SK-MEL-5 (cell line): ENCODE measurements around the gene GPRC5A. TPM values are rescaled to one million over a fixed set of nuclear protein-coding genes. Genes with fewer than 3 reads are reported as not detected.

Experiments used
- DNase-seq: peaks from one replicate; pipeline ENCODE4 v3.0.0-alpha.2; 2016; ENCODE audit warnings: low read depth, low spot score
- in situ Hi-C: cut with HindIII; loops from 2 replicates; pipeline ENCODE4 v1.10.0; 2016; ENCODE audit warnings: low sequenced_read_pairs, high pct_unique_total_duplicates, low pct_unique_long_range_greater_than_20kb
- total RNA-seq: library from RNA; depleted of rRNA; stranded (reverse); fragments of >200 nt; shearing (Covaris generic); gene quantifications from 2 replicates; pipeline ENCODE4 v1.2.3, GENCODE V29; 2014

Gene GPRC5A
- total RNA-seq, 1 experiment from 2014 or later, result 17.6 TPM

DNA sequence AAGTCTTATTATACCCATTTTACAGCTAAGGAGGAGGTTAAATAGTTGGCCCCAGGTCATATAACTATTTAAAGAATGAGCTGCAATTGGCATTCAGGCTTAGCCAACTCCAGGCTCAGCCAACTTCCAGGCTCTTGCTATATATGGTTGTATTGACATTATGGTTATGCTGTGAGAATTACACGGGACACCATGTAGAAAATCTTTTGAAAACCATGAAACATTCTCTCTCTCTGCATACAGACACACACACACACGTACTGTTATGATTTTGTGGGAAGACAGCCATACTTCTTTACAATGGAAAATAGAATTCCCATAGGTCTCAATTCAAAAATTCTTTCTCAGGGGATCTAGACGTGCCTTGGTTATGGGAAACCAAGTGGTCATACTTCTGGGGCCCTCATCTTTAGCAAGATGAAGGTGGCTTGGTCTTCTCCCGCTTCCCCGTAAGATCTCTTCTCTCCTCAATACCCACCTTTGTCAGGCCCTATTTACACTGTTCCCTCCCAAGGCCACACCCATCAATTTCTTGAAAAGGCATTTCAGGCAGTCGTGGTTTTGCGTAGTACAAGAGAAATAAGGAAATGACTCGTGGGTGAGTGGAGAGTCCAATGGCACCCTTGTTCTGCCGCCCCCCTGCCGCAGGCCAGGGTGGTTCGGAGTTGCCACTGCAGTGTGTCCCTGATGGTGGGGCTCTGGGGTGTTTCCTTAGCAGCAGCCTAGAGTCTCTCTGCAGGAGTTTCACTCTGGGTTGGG, 10.0 kb upstream of the GPRC5A start:
- in situ Hi-C loops, result no loop called here
- peak; percentile 89 for DNase-seq

DNA sequence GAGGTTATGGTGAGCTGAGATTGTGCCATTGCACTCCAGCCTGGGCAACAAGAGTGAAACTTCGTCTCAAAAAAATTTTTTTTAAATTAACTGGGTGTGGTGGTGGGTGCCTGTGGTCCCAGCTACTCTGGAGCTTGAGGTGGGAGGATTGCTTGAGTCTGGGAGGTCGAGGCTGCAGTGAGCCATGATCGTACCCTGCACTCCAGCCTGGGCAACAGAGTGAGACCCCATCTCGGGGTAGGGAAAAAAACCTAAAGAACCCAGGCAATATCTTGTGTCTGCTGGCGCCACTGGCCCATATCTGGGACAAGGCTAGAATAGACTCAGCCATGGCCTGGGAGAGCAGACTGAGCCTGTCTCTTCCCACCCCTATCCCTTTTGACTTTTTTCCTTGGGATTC, 9.1 kb upstream of the GPRC5A start:
- in situ Hi-C loops, result no loop called here

DNA sequence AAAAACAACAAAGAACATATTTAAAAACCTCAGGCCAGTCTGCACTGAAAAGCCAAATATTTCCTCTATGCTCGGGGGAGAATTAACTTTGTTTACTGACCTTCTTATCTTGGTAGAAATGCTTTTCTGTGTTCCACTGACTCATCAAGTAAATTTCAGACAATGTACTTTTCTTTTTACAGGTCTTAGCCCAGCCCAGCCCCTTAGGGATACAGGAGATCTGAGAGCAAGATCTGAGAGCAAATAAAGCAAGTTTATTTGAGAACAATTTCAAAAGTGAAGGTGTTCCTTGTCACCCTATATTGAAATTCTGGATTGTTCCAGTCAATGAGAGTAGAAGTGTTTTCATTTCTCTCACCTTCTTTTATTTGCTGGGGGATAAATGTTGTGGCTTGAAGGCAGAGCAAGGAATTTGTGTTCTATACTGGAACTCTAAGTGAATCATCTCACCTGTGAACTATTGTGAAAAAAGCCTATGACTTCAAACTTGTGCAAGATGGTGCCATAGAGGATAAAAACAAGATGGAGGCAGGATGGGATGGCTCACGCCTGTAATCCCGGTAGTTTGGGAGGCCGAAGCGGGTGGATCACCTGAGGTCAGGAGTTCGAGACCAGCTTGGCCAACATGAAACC, 7.9 kb upstream of the GPRC5A start:
- DNase-seq, result peak; percentile 80
- in situ Hi-C loops, result no loop called here

More for the DNA sequence above, 9.1 kb upstream of the GPRC5A start:
- no peak for DNase-seq

DNA sequence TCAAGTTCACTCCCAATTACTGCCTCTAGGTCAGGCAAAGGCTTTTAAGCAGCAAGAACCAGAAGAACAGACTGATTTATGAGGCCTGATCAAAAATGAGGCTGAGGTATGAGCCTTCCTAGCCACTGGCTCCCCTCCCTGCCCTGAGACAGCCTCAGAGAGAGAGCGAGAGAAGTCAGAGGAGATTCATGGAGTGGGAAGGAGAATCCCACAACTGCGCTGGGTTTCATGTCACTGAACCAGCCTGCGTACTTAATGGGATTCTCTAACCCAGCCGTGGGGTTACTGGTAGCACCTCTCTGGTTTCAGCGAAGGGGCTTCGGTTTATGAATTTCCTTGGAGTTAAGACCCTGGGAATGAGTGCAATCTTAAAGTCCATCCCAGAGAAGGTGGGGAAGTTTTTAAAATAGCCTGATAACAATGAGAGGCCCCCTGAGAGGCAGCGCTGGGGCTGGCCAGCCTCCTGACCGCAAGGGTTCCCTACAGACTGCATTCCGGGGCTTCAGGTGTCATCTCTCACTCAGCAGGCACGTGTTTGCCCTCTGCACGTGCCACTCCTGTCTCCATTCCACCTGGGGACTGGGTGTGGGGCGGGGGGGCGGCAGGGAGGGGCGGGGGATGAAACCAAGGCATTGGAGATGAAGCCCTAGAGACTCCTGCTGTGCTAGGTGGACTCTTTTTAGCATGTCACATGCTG, 6.1 kb upstream of the GPRC5A start:
- DNase-seq, result no peak
- in situ Hi-C loops, result no loop called here

DNA sequence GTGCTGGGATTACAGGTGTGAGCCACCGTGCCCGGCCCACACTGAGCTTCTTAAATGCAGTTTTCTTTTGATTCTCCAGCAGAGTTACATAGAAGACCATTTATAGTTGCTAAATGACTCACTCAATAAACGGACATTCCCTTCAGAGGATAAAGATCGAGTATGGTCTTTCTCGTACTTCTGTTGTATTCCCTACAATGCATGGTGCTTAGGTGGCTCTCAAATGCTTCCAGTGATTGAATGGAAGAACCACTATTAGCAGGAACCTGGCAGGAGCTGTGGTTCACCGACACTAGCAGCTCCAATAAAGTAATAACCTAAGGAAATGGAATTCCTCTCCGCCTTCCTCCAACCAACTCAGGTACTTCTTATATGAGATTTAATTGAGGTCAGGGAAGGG, 3.9 kb upstream of the GPRC5A start:
- in situ Hi-C loops, result no loop called here
- DNase-seq, result no peak

DNA sequence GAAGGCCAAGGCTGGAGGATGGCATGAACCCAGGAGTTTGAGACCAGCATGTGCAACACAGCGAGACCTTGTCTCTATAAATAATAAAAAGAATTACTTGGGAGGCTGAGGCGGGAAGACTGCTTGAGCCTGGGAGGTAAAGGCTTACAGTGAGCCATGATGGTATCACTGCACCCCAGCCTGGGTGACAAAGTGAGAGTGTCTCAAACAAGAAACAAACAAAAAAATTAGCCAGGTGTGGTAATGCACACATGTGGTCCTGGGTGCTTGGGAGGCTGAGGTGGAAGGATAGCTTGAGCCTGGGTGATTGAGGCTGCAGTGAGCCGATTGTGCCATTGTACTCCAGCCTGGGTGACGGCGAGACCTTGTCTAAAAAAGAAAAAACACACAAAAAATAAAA, 1.7 kb upstream of the GPRC5A start:
- no peak for DNase-seq
- in situ Hi-C loops, result no loop called here

DNA sequence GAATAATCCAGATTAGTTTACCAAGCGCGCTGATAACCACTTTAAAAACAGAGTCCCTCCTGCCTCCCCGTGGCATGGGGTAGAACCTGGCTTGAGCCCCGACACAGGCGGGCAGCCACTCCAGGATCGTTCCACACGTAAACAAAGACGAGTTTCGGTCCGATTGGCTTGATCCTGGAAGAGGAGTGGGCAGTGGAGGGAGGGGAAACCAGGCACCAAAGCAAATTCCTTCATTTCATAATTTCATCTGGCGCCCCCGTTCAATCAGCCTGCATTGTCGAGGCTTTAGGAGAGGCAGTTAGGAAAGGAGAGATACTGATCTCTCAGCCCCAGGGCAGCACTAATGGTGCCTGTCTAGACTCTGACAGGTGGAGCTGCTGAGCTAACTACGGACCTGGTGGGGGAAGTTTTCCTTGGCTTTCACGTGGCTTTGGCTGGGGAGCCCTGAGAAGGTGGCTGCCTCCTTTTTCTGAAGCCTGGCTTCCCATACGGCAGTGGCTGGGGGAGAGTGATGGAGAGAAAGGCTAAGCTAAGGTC, 751 bp upstream of the GPRC5A start:
- DNase-seq, result peak; percentile 60
- in situ Hi-C loops, result no loop called here

DNA sequence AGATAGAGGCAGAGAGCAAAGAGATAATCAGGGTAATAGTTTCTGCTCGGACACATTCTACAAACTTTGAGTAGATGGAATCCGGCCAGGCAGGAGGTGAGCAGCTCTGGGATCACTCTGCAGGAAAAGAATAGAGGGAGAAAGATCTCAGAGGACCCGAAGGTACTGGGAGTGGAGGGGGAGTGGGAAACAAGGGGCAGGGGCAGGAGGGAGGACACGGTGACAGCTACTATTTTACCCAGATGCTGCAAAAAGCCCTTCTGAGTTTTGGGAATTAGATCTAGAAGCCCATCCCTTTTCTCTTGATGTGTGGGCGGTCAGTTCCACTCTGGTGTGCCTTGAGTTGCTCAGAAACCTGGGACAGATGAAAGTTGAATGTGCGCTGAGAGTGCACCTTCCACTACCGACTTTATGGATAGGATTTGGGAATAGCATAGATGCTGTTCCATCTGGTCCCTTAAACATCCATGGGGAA, 556 bp downstream of the GPRC5A start:
- no peak for DNase-seq
- in situ Hi-C loops, result no loop called here

DNA sequence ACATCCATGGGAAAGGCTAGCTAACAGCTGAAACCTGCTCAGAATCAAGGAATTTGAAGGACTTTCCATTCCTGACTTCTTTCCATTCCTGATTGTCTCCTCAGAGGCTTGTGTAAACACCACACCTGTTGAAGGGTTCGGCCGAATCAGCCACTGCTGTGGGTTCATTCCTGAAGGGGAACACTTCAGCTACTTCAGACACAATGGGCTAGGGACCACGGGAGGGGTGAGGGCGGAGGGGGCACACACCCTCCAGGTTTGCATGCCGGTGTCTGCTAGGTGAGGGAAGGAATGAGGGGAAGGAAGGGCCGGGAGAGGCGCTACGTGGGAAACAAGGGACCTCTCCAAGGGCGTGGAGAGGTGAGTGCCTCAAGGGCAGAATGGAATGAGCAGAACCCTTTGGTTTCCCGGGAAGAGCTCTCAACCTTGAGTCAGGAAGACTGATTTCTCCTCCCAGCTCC, 1.3 kb downstream of the GPRC5A start:
- DNase-seq, result no peak
- in situ Hi-C loops, result no loop called here

DNA sequence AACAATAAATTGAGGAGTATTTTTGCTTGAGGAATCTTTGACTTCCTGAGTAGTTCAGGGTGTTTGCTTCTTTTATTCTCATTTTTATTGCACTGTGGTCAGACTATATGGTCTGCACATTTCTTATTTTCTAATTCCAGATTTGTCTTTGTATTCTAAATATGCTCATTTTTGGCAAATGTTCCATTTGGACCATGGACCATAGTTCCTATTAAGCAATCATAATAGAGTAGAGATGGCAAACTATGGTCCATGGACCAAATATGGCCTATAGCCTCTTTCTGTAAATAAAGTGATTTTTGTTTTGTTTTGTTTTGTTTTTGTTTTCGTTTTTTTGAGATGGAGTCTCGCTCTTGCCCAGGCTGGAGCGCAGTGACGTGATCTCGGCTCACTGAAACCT, 2.1 kb downstream of the GPRC5A start:
- in situ Hi-C loops, result no loop called here
- DNase-seq, result no peak

DNA sequence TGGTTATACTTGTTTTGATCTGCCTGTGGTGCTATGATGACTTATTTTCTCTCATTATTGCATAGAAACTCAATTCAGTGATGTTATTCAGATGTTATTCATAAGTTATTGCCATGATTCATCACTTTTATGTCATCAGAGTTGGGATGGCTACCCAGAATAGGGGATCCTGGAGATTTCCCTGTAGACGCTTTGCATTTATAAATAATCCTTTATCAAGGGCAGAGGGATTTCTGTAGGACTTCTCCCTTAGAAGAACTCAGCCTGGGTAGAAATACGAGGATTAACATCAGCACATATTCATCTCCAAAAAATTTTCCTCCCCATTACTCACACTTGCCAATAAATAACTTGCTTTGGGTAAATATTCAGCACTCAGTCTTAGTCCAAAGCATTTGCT, 4.9 kb downstream of the GPRC5A start:
- DNase-seq, result no peak
- in situ Hi-C loops, result no loop called here

DNA sequence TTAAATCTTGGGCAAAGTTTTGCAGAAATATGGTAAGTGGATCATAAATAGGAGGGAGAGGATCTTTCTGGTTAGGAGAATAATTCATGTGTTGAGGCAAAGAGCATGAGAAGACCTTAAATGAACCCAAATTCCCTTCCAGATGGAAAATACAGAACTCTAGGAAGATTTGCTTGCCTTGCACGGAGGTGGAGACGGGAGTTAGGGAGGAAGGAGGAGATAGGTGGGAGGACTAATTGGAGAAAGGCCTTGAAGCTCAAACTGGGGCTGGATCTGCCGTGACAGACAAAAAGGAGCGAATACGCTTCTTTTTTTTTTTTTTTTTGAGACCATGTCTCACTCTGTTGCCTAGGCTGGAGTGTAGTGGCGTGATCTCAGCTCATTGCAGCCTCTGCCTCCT, 5.9 kb downstream of the GPRC5A start:
- DNase-seq, result no peak
- in situ Hi-C loops, result no loop called here

DNA sequence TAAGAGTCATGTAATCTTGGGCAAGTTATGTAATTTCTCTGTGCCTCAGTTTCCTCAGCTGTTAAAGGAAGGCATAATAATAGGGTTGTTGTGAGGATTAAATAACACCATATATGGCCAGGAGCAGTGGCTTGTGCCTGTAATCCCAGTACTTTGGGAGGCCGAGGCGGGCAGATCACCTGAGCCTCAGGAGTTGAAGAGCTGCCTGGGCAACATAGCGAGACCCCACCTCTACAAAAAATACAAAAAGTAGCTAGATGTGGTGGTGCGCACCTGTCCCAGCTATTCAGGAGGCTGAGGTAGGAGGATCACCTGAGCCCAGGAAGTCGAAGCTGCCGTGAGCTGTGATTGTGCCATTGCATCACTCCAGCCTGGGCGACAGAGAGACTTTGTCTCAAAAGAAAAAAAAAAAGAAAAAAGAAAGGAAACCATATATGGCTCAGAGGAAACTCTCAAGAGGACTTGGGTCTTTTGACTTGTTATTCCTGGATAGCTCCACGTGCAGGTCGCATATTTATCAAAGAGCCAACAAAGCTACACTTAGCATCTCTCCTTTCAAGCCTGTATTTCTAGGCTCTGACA, 6.9 kb downstream of the GPRC5A start:
- DNase-seq, result peak; percentile 56
- in situ Hi-C loops, result no loop called here

DNA sequence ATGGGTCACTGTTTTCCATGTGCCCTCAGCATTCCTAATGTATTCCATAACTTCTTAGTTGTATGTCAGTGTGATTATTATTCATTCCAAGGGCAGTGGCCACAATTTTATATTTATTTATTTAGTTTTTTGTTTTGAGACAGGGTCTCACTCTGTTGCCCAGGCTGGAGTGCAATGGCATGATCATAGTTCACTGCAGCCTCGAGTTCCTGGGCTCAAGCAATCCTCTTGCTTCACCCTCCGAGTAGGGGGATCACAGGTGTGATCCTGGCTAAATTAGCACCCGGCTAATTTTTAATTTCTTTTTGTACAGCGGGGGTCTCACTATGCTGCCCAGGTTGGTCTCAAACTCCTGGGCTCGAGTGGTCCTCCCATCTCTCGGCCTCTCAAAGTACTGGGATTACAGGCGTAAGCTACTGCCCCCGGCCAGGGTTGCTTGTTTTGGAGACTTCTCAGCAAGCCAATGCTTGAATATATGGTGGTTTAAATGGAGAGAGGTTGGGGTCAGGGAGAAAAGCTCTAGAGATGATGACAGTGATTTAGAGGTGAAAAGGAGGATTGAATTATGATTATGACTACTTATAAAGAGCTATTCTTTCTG, 7.6 kb downstream of the GPRC5A start:
- DNase-seq, result no peak
- in situ Hi-C loops, result no loop called here

DNA sequence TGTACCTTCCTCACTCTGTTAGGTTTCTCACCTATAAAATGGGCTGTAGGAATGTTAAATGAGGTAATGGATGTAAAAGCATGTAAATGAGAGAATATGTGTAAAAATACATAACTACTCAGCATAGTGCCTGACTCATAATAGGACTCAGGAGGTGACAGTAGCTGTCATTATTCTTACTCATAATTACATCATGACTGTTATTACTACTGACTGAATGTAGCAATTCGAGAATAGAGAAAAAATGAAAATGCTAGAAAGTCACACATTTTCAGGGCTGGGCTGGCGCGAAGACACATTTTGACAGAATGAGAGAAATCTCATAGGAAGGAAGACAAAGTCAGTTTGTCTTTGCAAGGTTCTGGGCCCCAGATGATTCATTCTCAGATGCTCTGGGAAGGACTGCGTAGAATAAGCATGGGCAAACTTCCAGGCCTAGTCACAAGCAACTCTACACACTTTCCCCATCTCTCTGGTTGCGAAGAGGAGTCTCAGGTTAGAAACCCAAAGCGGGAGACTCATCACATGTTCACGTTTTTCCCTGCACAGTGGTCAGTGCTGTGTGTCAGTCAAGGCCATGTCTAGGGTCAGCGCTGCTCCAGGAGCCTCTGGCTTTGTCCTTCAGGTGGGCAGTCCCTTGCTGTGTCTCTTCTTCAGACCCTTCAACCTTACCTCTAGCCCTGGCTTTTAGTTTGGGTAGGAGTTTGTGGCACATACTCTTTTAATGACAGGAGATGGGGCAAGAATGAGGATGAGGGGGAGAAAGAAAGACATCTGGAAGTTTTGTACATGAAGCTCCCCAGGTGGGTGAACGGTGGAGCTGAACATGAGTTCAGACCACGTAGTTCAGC, 8.4 kb downstream of the GPRC5A start:
- in situ Hi-C loops, result no loop called here
- DNase-seq, result peak; percentile 98

DNA sequence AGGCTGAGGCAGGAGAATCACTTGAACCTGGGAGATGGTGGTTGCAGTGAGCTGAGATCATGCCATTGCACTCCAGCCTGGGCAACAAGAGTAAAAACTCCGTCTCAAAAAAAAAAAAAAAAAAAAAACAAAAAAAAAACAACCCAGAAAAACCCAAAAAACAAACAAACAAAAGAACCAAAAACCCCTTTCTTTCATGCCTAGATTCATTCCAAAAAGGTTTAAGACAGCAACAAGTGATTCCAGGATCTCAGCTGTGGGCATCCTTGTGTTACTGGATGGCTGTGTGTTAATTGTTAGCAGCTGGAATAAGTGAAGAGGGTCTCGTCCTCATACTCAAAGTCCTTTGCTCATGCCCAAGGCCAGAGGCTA, 9.4 kb downstream of the GPRC5A start:
- DNase-seq, result no peak

More for the DNA sequence above, 9.4 kb downstream of the GPRC5A start:
- in situ Hi-C loops, result no loop called here
